ENCODE results near the gene SENP5.

GRCh38 chr3:196941729-196942225, 74.1 kb downstream of the SENP5 start:
- TF ChIP-seq CTCF (IDR thresholded peaks at IDR 0.05) (no peak), POLR2AphosphoS5 (IDR thresholded peaks at IDR 0.05) (no peak), POLR2A (IDR thresholded peaks at IDR 0.05) (no peak)

Data from breast epithelium (tissue), 3 donors.